DMS53 treated with DMSO at 0.1 percent for 48 hours (cell line): ENCODE data around the gene KCNC2.

Experiments used
- DNase-seq: peaks from one replicate; lab custom pipeline; 2025; ENCODE audit not compliant: unreplicated experiment; lab: John Stamatoyannopoulos, UW

Gene KCNC2

DNA sequence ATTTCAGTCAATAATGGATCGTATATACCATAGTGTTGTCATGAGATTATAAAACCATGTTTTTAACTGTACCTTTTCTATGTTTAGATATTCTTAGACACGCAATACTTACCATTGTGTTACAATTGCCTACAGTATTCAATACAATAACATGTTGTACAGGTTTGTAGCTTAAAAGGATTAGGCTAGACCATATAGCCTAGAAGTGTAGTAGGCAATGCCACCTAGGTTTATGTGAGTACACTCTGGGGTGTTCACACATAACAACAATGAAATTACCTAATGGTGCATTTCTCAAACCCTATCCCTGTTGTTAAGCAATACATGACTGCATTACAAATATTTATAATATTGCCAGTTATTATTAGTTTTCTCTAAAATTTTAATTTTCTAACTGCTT lies 144.2 kb downstream of the KCNC2 start:
- no peak for DNase-seq

DNA sequence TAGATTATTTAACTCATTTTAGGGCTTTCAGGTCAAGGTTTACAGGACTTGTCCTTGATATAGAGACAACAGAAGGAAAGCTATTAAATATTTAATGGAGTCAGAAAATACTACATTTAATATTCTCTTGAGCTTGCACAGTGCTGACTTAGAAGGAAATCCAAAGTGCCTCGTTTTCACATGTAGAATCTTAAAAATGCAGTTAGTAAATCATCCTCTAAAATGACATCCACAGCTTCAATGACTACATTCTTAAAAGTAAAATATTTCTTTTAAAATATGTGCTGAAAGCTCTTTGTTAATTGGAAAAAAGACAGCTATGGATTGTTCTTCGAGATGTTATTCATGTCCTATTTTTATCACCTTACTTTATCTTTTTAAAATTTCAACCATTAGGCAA lies 146.9 kb downstream of the KCNC2 start:
- DNase-seq: no peak

DNA sequence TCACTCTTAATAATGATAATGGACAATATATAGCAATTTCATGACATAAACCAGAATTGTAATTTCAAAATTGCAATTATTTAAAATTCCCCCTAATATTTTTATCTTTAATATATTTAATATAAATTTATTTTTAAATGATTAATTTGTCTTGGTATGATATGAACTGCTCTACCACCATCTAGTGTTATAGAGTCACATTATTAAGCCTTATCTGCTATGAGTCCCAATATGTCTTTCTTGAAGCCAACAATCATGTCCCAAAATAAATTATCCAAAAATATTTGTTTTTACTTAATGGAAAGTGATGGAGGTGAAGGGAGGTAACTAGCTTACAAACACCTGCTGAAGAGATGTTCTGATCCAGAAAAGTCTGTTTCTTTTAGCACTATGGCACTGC lies 151.4 kb downstream of the KCNC2 start:
- DNase-seq: no peak

DNA sequence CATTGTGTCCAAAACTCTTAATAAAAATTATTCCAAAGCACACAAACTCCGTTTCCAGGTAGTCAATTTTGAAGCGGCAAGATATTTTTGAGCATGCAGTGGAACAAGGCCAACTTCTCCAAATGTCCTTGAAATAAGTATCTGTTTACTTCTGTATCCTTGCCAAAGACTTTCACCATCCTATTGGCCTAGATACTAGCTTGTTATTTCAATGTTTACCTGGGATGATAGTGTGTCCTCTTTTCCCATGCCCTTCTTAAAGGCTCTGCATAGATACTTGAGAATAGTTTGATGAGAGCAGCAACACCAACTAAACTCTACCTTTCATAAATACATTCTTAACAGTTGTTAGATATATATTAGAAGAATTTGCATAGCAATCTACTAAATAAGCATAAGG lies 160.9 kb downstream of the KCNC2 start:
- DNase-seq: no peak

DNA sequence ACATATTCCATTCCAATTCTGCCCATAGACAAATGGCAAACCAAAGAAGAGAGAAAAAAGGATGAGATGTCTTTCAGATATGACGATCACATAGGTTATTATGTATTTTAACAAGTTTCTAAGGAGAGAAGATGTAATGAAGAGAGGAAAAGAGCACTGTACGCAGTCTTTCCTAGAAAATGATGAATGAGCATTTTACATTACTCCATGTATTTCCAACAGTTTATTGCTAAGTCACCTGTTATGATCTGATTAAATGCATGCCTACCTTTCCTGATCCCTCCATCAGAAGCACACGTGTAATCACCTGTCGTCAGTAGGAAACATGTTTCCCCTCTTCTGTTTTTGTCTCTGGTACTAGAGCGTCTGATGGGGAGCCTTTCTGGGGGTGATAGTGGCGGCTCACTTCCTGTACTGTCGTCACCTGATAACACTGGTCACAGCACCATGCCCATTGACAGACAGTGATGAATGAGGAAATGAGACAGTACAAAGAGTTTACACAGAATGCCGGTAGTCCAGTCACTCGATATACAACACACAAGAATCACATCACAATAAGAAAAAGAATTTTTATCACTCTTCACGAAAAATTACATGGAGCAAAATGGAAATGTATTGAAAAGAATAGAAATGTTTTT lies 161.6 kb downstream of the KCNC2 start:
- peak; percentile 29 for DNase-seq

DNA sequence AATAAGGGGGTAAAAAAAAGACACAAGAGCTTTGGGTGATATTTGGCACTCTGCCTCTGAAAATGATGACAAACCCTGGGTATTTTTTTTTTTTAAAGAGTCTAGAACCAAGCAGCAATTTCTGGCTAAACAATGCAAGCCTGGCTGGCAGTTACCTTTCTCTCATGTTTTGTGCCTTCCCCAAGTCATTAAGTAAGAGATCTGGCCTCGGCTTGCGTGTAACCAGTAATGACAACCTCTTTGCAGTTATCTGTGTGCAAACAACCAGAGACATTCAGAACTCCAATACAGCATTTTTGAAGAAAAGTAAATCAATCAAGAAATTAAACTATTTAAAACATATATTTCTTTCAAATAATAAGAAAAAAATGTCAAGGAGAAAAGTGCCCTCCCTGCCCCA lies 167.5 kb downstream of the KCNC2 start:
- DNase-seq: no peak

DNA sequence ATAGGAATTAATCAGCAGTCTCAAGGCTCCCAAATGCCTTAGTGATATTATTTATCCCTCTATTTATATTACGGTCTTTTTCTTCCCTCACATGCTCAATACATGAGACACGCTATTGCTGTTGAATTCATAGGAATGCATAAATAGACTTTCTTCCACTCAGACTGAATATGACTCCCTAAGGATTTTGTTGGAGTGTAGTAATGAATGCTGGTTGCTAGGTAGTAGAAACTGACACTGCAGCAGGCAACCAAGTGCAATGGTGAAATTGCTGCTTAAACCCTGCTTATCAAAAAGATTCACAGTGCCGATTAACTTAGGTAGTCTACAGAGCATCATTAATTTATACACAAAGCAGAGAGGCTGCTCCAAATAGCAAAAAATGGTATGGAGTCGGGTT lies 168.2 kb downstream of the KCNC2 start:
- DNase-seq: no peak

DNA sequence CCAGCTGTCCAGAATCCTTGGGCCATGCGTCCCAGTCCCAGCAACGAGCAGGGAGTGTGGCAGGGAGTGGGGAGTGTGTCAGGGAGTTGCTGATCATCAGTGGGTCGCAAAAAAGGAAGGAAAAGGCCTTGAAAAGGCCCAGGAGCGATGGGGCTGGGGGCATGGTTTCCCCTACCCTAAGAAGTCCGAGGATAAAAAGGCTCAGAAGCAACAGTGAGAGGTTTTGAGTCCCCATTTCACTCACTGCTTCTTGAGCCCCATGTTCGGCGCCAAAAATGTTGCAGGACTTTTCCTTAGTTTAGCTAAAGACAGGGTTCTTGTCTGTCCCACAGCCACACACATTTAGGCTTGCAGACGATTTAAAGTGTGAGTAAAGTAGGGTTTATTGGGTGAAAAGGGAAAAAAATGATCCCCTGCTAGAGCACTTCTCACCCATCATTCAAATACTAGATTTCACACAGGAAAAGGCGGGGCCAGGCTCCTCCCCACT lies 189.5 kb downstream of the KCNC2 start:
- DNase-seq: no peak

DNA sequence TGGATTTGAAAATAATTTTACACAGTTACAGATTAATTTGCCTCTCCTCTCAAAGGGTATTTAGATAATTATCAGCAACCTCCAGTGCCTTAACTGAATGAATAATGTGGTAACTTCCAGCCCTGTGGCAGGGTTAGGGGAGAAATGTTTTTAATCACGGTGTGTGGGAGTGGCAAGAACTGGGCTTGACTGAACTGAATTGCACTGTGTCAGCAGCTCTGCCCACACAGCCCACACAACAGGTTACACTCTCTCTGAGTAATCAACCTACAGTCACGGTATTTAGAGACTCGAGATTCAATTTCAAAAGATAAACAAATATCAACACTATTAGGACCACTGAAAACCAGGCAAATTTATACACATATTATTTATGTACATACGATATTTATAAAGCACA lies 198.5 kb downstream of the KCNC2 start:
- DNase-seq: no peak

DNA sequence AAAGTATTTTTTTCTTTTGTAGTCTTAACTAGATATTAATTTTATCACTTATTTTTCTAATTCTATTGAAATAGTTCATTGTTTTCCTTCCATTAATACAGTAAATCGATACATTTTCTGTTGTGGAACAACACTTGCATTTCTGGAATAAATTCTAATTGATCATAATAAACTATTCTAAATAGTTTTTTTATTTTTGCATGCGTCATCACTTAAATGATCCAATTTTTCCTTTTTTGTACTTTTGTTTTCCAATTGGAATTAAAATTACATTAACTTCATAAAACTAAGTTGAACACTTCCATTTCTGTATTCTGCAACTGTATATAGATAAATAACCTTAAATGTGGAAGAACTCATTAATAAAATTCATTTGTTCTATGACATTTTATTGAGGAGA lies 202.5 kb downstream of the KCNC2 start:
- DNase-seq: no peak

DNA sequence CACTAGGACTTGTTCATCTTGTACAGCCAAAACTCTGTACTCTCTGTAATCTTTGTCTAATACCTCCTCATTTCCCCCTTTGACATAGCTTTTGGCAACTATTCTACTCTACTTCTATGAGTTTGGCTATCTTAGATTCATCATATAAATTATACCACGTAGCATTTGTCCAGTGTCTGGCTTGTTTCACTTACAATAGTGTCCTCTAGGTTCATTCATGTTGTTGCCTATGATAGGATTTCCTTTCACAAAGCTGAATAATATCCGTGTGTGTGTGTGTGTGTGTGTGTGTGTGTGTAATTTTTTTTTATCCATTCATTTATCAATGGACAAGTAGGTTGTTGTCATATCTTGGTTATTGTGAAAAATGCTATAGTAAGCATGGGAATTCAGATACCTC lies 209.5 kb downstream of the KCNC2 start:
- no peak for DNase-seq

DNA sequence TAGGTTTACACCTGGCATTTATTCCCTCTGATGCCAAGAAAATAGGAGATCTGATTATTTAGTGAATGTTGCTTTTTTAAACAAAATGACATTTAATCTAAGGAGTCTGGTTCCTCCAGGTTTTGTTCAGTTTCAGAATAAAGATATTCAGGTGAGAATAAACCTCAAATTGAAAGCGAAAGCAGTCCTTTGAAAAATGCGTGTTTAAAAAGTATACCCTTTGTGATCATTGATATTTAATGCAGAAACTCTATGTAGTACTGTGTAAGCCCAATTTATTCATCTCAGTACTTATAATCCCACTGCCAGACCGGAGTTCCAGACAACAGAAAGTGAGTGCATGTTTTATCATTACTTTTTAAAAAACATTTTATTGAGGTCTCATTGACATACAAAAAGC lies 210.2 kb downstream of the KCNC2 start:
- no peak for DNase-seq
